ENCODE results near the gene PPIB. TPM values are rescaled to one million over a fixed set of nuclear protein-coding genes. Genes with fewer than 3 reads are reported as not detected.

Gene PPIB
- polyA plus RNA-seq, 4 donors, result 535 to 599 (median 548) TPM

DNA sequence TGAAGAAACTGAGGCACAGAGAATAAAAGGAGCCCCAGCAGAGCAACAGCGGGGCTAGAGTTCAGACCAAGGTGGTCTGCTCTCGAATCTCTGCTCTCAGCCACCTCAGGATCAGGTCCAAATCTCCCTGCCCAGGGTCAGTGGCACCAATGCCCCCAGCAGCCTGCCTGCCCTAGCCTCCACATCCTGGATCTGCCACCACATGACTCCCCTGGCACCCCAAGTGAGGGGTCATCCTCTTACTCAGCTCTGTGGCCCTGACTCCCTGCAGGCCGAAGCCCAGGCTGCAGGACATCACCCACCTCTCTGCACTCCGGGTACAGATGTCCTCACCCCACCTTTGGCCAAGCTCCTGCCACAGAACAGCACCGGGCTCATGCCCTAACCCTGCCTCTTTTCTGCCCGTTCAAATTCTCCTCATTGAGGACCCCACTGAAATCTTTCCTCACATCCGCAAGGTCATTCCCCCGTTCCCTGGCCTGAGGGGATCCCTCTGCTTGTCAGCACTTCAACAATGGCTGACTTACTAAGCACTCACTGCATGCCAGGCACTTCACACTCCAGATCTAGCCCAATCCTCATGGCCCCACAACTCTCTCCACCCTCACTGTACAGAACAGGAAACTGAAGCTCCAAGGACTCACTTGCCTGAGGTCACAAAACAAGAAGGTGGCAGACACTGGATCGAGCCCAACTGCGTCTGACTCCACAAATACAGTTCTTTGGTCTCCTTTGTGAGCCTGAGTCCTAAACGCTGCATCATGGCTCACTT, 4.3 kb downstream of the PPIB start:
- no peak for DNase-seq (ENCODE audit: low read depth in 4 of 4, low spot score in 3 of 4)

DNA sequence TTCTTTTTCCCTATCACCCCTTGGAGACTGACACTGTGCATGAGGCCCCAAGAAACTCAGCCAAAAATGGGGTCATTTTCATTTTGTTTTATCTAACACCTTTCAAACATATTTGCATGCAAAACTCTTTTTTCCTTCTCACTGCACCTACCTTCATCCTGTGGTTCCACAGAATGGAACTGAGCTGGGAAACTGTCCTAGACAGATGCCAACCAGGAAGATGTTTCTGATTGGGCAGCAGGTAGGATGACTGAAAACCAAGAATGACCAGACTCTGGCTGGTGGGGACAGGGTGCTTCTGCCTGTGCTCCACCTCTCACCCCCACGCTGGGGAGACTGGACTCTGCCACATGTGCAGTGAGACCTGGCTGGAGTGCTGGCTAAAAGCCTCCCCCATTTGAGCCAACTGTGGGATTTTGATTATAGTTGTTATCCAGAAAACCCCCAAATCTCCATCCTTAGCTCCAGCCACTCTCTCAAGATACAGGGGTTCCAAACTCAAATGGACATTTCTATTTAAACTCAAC, 5.2 kb downstream of the PPIB start:
- no peak for DNase-seq (ENCODE audit: low read depth in 4 of 4, low spot score in 3 of 4)

DNA sequence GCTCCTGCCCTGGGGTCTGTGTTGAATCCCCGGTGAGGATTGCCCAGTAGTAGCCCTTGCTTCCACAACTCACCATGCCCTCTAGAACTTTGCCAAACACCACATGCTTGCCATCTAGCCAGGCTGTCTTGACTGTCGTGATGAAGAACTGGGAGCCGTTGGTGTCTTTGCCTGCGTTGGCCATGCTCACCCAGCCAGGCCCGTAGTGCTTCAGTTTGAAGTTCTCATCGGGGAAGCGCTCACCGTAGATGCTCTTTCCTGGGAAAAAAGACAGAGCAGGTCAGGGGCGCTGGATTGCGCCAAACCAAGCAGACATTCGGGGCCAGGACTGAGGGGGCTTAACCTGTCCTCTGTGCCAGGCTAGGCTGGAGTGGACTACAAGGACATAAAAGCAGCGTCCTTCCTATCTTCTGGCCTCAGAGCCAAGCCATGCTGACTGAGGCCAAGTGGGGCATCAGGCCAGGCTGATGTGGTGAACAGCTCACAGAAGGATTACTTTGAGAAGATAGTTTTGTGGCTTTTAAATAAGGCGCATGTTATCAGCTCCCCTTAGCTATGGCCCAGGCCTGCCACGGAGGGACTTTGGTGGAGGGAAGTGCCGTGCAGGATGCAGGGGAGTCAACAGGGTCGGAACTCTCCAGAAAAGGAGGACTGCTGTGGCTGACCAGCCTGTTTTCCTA, 6.0 kb downstream of the PPIB start:
- no peak for DNase-seq (ENCODE audit: low read depth in 4 of 4, low spot score in 3 of 4)

DNA sequence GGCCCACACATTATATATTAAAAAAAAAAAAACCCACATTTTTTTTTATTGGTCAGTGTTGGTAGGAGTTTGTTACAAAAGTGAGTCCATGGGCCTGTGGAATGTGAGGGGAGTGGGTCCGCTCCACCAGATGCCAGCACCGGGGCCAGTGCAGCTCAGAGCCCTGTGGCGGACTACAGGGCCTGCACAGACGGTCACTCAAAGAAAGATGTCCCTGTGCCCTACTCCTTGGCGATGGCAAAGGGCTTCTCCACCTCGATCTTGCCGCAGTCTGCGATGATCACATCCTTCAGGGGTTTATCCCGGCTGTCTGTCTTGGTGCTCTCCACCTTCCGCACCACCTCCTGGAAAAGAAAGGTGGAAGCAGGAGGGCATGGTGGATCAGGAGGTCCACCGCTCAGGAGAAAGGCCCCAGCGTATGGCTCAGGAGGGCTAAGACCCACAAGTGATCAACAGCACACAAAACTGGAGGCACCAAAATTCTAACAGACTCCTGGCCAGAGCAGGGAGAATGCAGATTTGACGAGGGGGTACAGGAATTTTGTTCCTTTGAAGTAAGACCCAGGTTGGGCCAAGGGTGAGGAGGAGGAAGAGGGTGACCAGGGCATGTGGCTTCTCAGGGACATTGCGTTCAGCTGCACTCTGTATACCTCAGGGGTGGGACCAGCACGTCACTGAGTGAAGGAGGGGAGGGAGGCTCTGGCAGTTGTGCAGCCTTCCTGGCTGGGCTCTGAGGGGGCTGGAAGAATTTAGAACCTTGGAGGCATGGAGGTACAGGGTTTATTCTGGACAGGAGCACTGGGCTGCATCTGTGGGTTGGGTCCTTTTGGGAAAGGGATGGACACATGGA, 6.8 kb downstream of the PPIB start:
- no peak for DNase-seq (ENCODE audit: low read depth in 4 of 4, low spot score in 3 of 4)

DNA sequence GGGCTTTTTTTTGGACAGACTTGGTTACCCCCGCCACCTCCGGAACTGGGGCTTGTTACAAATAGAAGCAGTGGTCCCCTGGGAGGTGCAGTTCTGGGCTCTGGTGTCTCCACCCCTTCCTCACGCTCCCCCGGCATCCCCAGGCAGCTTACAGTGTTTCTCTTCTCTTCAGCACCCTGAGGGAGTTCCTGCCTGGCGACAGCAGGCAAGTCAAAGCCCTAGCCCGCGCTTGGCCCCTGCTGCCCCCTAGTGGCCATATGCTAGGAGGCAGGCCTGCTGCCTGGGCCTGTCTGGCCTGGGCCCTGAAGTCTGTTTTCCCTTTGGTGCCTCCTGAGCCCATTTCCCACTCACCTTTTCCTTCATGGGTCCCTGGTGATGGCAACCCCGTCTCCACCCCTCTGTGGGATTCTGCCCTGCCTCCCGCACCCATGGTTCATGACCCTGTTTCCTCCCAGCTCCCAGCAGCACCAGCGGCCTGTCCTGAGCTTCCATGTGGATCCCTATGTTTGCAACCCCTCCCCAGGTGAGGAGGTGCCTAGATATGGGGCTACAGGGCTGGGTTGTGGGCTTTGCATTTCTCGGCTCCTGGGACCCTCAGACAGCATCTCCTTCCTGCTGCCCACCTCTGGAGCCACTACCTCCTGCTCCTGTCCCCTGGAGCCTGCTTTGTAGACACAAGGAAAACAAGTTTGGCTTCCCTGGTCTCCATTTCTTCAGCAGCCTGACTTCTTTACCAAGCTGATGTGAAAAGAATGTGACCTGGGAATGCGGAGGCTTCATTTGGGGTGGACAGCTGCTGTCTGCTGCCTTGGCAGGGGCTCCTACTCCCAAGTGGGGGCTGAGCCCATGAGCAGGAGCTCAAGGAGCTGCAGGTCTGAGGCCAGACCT, 9.1 kb downstream of the PPIB start:
- DNase-seq (ENCODE audit: low read depth in 4 of 4, low spot score in 3 of 4), result peak in 3 of 4 donors; percentile 57 to 75 (median 66)

DNA sequence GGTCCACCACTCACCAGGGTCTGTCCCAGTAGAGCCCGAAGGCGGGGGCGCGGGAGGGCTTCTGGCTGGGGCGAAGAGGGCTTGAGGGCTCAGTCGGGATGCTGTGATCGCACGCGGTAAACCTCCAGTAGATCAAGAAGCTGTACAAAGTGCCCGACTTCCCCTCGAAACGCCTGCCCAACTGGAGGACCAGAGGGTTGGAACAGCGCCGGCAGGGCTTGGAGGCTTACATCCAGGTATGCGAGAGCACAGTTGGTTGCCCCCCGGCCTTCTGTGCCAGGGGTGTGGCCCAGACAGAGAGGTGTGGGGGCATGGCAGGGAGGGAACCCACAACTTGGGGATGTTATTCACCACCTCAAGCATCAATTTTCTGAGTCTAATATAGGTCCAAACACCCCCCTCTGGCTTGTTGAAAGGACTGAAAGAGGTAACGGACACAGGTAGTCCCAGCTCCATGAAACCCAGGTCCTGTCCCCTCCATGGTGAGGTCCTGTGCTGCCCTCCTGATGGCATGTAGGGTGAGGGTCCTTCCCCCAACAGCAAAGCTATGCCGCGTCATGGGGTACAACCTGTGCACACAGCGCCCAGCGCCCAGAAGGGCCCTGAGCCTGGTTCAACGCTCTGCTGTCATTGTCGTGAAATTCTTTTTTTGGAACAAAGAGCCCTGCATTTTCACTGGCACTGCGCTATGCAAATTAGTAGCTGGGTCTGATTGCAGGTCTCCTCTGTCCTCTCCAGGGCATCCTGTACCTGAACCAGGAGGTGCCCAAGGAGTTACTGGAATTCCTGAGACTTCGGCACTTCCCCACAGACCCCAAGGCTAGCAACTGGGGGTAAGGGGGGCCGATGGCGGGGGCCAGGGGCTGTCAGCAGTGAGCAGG, 10.1 kb downstream of the PPIB start:
- DNase-seq (ENCODE audit: low read depth in 4 of 4, low spot score in 3 of 4), result no peak

DNA sequence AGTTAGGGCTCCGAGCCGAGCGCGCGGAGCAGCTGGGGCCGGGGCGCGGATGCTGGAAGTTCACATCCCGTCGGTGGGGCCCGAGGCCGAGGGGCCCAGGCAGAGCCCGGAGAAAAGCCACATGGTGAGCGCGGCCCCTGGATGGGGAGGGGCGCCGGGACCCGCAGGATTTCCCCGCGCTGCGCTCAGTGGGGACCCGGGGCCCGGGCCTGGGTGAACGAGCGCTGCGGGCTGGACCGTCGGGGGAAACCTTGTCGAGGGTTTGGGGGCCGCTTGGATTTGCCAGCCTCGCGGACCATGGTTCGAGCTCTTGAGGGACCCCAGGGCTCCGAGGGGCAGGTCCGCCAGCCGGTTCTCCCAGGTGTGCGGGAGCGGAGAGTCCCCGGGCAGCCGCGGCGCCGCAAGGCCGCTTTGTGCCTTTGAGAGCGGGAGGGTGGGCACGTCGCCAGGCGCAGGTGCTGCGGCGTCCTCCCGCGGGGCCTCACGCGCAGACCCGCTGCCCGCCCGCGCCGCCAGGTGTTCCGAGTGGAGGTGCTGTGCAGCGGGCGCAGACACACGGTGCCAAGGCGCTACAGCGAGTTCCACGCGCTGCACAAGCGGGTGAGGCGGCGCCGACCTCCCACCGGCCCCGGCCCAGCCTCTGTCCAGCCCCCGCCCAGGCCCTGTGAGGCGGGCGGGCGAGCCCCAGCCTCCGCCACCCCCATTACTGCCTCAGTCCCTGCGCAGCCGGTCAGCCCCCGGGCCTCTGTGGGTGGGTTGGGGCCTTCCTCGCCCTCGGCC, 10.9 kb downstream of the PPIB start, which contains the start of gene SNX22:
Gene SNX22, plus strand, starts transcription at position 5 of the 780 bp plus-strand sequence. Its CDS starts 45 bp downstream, at position 50.
- DNase-seq (ENCODE audit: low read depth in 4 of 4, low spot score in 3 of 4), result no peak

DNA sequence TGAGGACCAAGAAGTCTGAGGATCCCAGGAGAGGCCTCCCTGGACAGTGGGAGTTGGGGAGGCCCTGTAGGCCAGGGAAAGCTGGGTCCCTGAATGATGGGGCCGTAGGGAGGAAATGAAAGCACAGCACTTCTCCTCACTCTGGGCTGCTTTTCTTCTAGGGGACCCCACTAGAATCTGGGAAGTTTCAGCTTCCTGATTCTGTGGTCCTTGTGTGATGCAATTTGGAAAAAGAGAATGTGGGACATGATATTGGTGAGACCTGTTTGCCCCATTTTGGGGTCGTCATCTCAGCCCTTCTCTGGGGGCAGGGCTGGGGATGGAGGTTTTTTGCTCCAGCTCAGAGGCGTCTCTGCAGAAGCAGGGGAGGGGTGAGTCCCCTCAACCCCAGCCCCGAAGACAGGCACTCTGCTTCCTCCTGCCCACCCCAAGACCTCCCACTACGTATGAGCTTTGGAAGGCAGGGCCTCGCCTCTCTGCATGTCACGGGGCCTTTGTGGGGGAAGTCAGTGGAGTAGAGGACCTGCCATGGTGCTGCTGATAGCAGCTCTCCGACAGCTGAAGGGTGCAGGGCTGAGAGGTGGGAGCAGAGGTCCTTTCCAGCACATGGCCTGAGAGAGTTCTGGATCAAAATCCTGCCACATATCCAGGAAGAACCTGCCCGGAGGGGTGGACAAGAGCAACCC, 12.8 kb downstream of the PPIB start:
- no peak for DNase-seq (ENCODE audit: low read depth in 4 of 4, low spot score in 3 of 4)

DNA sequence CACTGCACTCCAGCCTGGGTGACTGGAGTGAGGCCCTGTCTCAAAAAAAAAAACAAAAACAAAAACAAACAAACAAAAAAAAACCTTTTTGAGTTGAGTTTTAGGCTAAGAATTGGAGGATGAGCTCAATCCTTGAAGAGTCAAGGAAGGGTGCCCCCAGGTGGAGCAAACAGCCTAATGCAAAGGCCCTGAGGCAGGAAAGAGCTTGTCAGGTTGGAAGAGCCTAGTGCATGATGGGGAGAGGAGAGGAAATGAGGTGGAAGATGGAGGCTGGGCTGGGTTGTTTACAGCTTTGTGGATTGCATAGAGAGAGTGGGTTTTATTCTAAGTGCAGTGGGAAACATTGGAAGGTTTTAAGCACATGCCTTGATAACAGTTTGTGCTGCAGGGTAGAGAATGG, 13.4 kb downstream of the PPIB start:
- DNase-seq (ENCODE audit: low read depth in 4 of 4, low spot score in 3 of 4), result no peak

DNA sequence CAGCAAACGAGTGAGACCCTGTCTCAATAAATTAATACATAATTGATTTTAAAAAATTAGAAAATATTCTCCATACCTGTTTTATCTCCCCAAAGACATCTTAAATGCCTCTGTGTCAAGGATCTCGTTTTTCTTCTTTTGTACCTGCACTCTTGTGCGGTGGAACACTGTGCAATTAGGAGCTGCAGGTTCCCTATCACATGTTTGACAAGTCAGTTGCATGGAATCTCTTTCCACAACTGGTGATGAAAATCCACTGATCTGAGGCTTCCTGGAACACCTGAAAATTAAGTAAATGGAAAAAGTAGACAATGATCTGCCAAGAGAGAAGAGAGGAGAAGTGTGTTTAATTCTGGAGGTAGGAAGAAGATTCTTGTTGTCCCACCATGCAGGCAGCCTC, 14.2 kb downstream of the PPIB start:
- DNase-seq (ENCODE audit: low read depth in 4 of 4, low spot score in 3 of 4), result no peak

DNA sequence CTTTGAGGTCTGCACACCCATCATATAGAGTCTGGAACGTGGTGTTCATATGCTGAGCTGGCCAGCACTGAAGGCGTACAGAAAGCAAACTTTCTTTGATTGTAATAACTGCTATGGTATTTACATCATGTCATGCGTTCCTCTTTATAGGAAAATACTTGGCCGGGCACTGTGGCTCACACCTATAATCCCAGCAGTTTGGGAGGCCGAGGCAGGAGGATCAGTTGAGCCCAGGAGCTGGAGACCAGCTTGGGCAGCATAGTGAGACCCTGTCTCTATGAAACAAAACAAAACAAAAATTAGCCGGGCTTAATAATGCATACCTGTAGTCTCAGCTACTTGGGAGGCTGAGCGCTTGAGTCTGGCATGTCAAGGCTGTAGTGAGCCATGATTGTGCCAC, 14.7 kb downstream of the PPIB start:
- no peak for DNase-seq (ENCODE audit: low read depth in 4 of 4, low spot score in 3 of 4)

DNA sequence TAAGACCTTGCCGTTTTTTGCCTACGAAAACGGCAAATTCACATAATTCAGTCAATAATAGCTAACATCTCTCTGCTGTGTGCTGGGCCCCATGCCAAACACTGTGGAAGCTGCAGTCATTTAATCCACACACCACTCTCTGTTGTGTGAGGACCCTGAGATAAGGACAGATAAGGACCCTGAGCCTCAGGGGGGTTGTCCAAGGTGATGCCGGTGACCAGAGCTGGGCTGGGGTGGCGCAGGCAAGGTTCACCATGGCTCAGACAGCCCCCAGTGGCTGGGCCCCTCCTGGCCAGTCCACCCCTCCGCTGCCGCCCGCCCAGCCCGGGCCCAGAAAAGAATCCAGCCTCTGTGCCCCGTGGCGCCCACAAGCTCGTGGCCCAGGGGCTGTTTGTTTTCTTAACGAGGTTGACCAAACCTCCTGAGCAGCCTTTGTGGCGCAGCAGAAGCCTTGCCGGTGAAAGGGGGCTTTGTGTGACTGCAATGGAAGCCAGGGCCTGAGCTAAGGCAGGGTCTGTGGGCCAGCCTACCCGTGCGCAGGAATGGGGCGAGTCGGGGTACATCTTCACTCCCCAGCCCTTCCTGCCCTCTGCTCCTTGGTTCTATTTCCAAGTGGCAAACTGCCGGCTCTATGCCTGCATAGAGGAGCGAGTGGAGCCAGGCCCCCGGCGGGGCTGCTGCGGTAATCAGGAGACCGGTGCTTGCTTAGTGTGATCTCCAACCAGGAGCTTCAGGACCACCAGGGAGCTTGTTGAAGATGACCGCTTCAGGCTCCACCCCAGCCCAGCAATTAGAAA, 15.7 kb downstream of the PPIB start:
- no peak for DNase-seq (ENCODE audit: low read depth in 4 of 4, low spot score in 3 of 4)

DNA sequence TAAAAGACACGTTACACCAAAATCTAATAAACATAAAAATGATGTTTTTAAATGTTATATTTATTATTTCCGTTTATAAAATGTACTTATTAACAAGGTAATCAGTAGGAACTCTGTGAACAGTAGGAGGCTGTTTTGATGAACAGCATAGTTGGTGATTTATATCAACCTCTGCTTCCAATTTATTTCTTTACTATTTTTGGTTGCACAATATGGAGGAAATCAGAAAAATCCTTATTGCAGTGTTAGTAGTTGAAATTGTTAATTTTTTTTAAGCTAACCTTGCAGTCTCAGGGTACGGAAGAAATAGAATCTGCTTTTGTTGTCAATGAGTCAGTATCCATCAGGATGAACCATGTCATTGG, 16.3 kb downstream of the PPIB start:
- DNase-seq (ENCODE audit: low read depth in 4 of 4, low spot score in 3 of 4), result no peak

DNA sequence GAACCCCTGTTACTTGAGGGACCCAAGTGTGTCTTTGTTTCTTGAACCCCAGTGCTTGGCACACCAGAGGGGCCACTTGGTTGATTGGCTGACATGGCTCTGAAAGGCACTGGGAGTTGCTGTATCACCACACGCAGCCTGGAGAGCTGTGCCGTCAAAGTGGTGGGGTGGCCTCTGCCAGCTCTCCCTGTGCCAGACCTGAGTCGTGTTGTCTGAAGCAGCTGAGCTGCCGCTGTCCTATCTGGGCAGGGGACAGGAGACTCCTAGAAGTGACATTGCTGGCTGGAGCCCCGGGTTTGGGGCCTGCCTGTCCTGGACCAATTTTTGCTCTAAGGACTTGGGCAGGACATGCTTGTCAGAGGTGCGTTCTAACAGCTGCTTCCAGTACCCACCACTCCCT, 16.8 kb downstream of the PPIB start:
- no peak for DNase-seq (ENCODE audit: low read depth in 4 of 4, low spot score in 3 of 4)

DNA sequence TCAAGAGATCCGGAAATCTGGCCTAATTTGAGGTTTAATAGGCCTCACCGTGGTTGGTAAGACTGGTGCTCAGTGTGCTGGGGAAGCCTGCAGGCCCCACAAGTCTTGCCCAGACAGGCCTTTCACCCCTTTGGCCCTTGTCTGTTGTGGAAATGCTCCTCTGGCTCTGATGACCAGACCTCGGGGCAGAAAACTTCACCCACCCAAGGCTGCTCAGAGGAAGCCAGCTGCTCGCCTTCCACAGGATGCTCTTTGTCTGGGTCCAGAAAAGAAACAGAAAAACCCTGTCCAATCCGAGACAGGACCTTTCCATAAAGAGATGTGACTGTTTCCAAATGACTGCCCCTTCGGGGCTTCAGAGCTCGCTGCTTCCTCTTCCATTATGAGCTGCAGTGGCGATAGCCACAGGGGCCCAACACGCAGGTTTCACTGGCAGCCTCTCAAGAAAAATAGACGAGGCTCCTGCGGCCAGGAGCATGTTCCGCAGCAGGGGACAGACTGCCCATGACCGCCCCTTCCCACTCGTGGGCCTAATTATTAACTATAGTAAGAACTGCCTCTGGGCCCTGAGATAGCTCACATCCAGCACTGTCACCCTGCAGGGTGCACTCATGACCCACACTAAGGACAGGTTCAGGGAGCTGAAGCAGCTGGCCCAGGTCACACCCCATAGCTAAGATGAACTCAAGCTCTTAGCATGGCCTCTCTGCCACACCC, 18.1 kb downstream of the PPIB start:
- no peak for DNase-seq (ENCODE audit: low read depth in 4 of 4, low spot score in 3 of 4)

DNA sequence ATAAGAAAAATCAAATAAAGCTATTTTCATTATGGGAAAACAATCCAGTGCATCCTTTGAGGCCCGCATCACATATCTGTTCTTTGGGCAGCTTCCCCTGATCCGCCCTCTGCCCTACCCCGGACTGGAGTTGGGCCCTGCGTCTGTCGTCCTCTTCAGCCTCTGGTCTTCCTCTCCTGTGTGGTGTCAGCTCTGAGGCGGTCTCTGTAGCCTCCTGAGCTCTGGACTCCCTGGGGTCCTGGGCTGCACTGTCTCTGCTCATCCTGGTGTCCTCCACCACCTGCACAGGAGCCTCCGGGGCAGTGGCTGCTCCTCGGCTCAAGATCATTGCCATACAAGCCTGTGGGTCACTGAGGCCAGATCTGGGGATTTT, 18.6 kb downstream of the PPIB start:
- no peak for DNase-seq (ENCODE audit: low read depth in 4 of 4, low spot score in 3 of 4)
